SKM-1 (cell line): ENCODE measurements around the gene TRIM39.
A peak's percentile ranks its signal among the peaks of the same experiment; 100 is the strongest.
"Not testable (repeated sequence)": the region's sequence is repeated elsewhere in the genome, so short reads cannot be mapped to it uniquely, and the experiment has no call there.

Source experiments
- DNase-seq: peaks from one replicate; lab custom pipeline; 2025; ENCODE audit not compliant: unreplicated experiment; lab: John Stamatoyannopoulos, UW

Gene TRIM39

DNA sequence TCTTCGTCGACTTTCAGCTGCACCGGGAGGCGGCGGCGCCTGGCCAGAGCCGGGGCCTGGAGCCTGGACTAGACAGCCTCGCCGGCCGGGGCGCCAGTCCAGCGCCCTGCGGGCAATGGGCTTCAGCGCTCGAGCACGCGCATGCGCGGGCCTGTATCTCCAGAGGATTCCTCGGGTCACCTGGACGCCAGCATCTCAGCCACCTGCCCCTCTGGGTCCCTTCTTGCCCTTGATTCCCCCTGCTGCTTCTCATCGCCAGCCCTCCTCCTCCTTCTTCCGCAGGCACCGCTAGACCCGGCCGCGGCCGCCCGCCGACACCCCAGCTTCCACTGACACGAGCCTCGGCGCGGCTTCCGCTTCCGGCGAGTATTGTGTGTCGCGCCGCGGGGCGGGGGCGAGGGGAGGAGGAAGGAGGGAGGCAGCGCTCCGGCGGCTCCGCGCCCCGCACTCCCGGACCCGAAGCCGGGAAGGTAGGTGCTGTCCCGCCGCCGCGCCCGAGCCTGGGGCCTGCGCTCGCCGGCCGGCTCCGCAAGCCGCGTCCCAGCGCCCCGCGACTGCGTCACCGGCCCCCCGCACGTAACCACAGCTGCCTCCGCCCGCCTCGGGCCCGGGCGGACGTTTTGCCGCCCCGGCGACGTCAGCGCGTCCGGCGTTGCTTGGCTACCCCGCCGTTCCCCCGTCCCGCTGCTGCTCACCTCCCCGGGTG lies at the start of gene TRIM39:
TRIM39 (plus strand) TSS at position 402 of the 706 bp plus-strand sequence. CDS start 2,391 bp downstream, outside the sequence.
- DNase-seq = peak; percentile 56

DNA sequence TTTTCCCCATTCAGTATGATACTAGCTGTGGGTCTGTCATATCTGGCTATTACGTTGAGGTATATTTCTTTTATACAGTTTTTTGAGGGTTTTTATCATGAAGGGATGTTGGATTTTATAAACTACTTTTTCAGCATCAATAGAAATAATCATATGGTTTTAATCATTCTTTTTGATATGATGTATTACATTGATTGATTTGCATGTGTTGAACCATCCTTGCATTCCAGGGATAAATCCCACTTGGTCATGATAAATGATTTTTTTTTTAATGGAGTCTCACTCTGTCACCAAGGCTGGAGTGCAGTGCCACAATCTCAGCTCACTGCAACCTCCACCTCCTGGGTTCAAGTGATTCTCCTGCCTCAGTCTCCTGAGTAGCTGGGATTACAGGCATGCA lies 45.7 kb upstream of the TRIM39 start:
- not testable (repeated sequence) for DNase-seq

DNA sequence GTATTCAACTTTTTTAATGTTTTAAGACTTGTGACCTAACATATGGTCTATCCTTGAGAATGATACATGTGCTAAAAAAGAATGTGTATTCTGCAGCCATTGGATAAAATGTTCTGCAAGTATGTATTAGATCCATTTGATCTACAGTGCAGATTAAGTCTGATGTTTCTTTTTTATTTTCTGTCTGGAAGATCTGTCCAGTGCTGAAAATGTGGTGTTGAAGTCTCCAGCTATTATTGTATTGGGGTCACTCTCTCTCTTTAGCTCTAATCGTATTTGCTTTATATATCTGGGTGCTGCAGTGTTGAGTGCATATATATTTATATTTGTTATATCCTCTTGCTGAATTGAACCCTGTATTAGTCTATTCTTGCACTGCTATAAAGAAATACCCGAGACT lies 44.2 kb upstream of the TRIM39 start:
- DNase-seq = no peak

- DNase-seq = no peak
Measured at GRCh38 chr6:30283761-30284160, 43.0 kb upstream of the TRIM39 start.

GRCh38 chr6:30287139-30287538 lies 39.6 kb upstream of the TRIM39 start:
- DNase-seq = no peak

GRCh38 chr6:30295837-30296236 lies 30.9 kb upstream of the TRIM39 start:
- DNase-seq = no peak

- DNase-seq = no peak
Measured at GRCh38 chr6:30304002-30304401, 22.7 kb upstream of the TRIM39 start.

GRCh38 chr6:30311101-30311500 lies 15.6 kb upstream of the TRIM39 start:
- no peak for DNase-seq

GRCh38 chr6:30311671-30312070 lies 15.1 kb upstream of the TRIM39 start:
- DNase-seq = no peak

- no peak for DNase-seq
Measured at GRCh38 chr6:30312266-30312665, 14.5 kb upstream of the TRIM39 start.

GRCh38 chr6:30312676-30313321 lies 13.9 kb upstream of the TRIM39 start:
- DNase-seq = no peak

DNA sequence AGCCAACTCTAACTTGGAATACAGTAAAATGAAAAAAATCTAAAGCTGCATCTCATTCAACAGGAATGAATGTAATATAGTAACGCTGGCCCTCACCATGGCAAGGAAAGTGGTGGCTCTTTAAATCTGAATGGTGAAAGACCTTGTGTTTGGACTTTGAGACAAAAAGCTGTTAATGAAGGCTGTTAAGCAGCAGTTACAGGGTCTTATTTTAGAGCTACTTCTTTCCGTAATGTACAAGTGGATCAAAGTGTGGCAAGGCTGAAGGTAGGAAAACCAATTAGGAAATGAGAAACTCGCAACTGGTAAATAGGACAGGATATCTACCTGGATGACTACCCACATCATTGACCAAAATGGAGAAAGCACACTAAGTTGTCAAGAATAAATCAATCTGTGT lies 11.6 kb upstream of the TRIM39 start:
- DNase-seq = no peak

DNA sequence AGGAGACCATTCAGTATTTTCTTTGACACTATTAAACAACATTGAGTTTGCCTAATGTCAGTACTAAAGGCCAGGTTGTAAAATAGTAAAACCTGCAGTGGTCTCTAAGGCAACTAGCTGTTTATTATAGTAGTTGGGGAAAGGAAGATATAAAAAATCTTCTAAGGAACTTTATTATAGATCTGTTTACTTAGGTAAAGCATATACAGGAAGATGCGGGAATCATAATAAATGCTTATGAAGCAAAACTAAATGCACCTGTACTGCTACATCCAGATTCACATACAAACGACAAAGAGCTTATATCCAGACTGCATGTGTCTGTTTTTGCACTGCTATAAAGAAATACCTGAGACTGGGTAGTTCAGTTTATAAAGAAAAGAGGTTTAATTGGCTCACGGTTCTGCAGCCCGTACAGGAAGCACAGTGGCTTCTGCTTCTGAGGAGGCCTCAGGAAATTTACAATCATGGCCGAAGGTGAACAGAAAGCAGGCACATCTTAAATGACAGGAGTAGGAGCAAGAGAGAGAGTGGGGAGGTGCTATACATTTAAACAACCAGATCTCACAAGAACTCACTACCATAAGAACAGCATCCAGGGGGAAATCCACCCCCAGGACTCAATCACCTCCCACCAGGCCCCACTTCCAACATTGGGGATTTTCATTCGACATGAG lies 8.7 kb upstream of the TRIM39 start:
- no peak for DNase-seq

- no peak for DNase-seq
Measured at GRCh38 chr6:30319146-30319835, 7.4 kb upstream of the TRIM39 start.

DNA sequence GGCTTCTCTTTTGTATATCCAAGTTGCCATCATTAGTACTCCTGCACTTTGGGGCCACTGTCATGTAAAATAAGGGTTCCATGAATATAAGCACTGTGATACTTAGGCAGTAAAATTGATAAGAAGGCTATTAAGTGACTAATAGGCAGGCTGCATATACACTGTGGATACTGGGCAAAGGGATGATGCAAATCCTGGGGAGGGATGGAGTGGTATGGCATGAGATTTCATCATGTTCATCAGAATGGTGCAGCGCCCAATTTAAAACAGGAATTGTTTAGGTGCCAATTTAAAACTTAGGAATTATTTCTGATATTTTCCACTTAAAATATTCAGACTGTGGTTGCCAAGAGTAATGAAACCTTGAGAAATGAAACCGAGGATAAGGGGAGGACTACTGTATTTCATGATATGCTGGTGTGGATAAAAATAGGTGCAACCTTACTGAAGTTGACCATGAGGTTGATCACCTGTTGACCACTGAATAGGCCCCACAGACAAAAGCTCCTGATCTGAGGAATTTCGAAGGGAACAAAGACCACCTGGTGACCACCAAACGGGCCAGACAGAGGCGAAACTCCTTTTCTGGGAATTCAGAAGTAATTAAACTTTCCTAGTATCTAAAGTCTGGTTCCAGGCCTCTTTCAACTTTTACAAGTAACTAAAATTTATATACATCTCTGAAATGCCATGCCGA lies 4.9 kb upstream of the TRIM39 start:
- DNase-seq = no peak

GRCh38 chr6:30322527-30323501 lies 3.9 kb upstream of the TRIM39 start:
- DNase-seq = no peak

- no peak for DNase-seq
Measured at GRCh38 chr6:30323806-30324205, 2.9 kb upstream of the TRIM39 start.

GRCh38 chr6:30325150-30325872 lies 1.4 kb upstream of the TRIM39 start:
- no peak for DNase-seq

DNA sequence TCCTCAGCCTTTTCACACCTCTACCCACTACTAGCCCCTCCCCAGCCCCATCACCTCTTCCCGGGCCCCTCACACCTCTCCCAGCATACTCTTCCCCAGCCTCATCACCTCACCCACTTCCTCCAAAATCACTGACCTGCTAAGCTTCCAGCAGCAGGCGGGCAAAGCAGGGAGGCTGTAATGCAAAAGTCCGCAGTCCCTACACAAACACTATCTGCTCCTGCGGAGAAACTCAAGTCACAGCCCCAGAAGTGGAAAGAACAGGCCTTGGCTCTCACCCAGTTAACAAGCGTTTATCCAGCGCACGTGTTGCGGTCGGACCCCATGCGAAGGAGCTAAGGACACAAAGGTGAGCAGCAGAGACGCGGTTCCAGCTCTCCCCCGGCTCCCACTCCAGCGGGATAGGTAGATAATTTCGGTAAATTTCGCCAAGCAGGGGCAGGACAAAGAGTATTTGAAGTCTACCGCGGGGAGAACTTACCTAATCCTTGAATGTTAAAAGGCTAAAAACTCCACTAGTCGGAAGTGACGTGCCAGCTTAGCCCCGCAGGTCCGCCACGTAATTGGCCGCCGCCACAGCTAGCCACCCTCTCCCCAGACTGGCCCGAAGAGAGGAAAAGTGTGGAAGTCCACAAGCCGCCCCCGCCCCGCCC lies 728 bp upstream of the TRIM39 start:
- DNase-seq = peak; percentile 59
